Stimulated activated CD8-positive, alpha-beta memory T cell treated with anti-CD3 and anti-CD28 coated beads, Interleukin-4, amount 100 ng/mL, for 48 hours (primary cell): ENCODE results near the gene PNPO.
"Not testable (repeated sequence)": the region's sequence is repeated elsewhere in the genome, so short reads cannot be mapped to it uniquely, and the experiment has no call there.

ENCODE experiments used
- DNase-seq: peaks from one replicate; pipeline ENCODE4 v3.0.0-alpha.2; 2020

The PNPO gene

GRCh38 chr17:47918991-47919390, 22.4 kb upstream of the PNPO start:
- DNase-seq, result no peak

- not testable (repeated sequence) for DNase-seq
Observed at GRCh38 chr17:47919889-47920288, 21.5 kb upstream of the PNPO start.

GRCh38 chr17:47924785-47925677, 16.3 kb upstream of the PNPO start:
- no peak for DNase-seq

GRCh38 chr17:47925678-47925988, 15.7 kb upstream of the PNPO start:
- DNase-seq, result no peak

GRCh38 chr17:47927821-47928400, 13.5 kb upstream of the PNPO start:
- DNase-seq, result no peak

- DNase-seq, result no peak
Observed at GRCh38 chr17:47928415-47928814, 13.0 kb upstream of the PNPO start.

- no peak for DNase-seq
Observed at GRCh38 chr17:47929218-47930000, 12.0 kb upstream of the PNPO start.

- no peak for DNase-seq
Observed at GRCh38 chr17:47931848-47932247, 9.5 kb upstream of the PNPO start.

GRCh38 chr17:47934856-47935255, 6.5 kb upstream of the PNPO start:
- DNase-seq, result no peak

GRCh38 chr17:47935468-47935867, 5.9 kb upstream of the PNPO start:
- DNase-seq, result not testable (repeated sequence)

GRCh38 chr17:47935961-47936360, 5.4 kb upstream of the PNPO start:
- no peak for DNase-seq

GRCh38 chr17:47937941-47938340, 3.4 kb upstream of the PNPO start:
- DNase-seq, result no peak

GRCh38 chr17:47942096-47942510, 732 bp downstream of the PNPO start:
- peak; percentile 42 for DNase-seq

- no peak for DNase-seq
Observed at GRCh38 chr17:47942568-47942967, 1.2 kb downstream of the PNPO start.

GRCh38 chr17:47945080-47945479, 3.7 kb downstream of the PNPO start:
- DNase-seq, result no peak

- DNase-seq, result no peak
Observed at GRCh38 chr17:47945529-47946508, 4.4 kb downstream of the PNPO start.

- no peak for DNase-seq
Observed at GRCh38 chr17:47946516-47946915, 5.1 kb downstream of the PNPO start.

GRCh38 chr17:47946929-47947397, 5.6 kb downstream of the PNPO start:
- peak; percentile 88 for DNase-seq

GRCh38 chr17:47948706-47949196, 7.4 kb downstream of the PNPO start:
- no peak for DNase-seq

- peak; percentile 94 for DNase-seq
Observed at GRCh38 chr17:47949197-47949759, 7.9 kb downstream of the PNPO start.

- DNase-seq, result no peak
Observed at GRCh38 chr17:47949946-47950345, 8.6 kb downstream of the PNPO start.

GRCh38 chr17:47950448-47950847, 9.1 kb downstream of the PNPO start:
- DNase-seq, result no peak
